K562 (cell line): ENCODE measurements around the gene MCCD1. TPM values are rescaled to one million over a fixed set of nuclear protein-coding genes. Genes with fewer than 3 reads are reported as not detected.
A peak's percentile ranks its signal among the peaks of the same experiment; 100 is the strongest.

Experiments used
- ARID2 ChIP-seq: fragments of 450-650 bp; IDR thresholded peaks from 2 replicates; pipeline ENCODE4 v1.6.1; 2017; ENCODE audit warnings: antibody characterized with exemption, mild to moderate bottlenecking
- BCL6 ChIP-seq: fragments of 250-450 bp; sonication (Bioruptor Pico); IDR thresholded peaks from 2 replicates; pipeline ENCODE4 v1.4.0; 2020
- BCOR ChIP-seq: fragments of 450-650 bp; IDR thresholded peaks from 2 replicates; pipeline ENCODE4 v1.6.1; 2016
- CBX1 ChIP-seq: sonication (generic); IDR thresholded peaks from 2 replicates; pipeline ENCODE4 v1.6.1; 2016; ENCODE audit warnings: antibody characterized with exemption, low read depth, mild to moderate bottlenecking
- DACH1 ChIP-seq: fragments of 450-650 bp; IDR thresholded peaks from 2 replicates; pipeline ENCODE4 v1.6.1; 2018; ENCODE audit not compliant: partially characterized antibody
- E2F5 ChIP-seq: sonication (generic); formaldehyde crosslinking; IDR thresholded peaks from 2 replicates; pipeline ENCODE4 v1.8.0; 2022; ENCODE audit warnings: mild to moderate bottlenecking, missing genetic modification reagents
- ETV6 ChIP-seq, 3 experiments: fragments of 150-350 bp in 1 of 3; sonication (generic) in 1 of 3; formaldehyde crosslinking in 1 of 3; IDR thresholded peaks; 2 replicates each; pipeline versions ENCODE4 v1.6.1 to v1.8.0; 2014 to 2022; ENCODE audit warnings: borderline replicate concordance in 2 of 3, low read depth in 2 of 3, antibody characterized with exemption in 1 of 3, low read length in 1 of 3, mild to moderate bottlenecking in 1 of 3, missing genetic modification reagents in 1 of 3
- HDAC8 ChIP-seq: fragments of 450-650 bp; IDR thresholded peaks from 2 replicates; pipeline ENCODE4 v1.6.1; 2016; ENCODE audit warnings: mild to moderate bottlenecking, missing genetic modification characterization, moderate library complexity, missing compliant biosample characterization
- HNRNPUL1 ChIP-seq: fragments of 200-400 bp; formaldehyde crosslinking; IDR thresholded peaks from 2 replicates; pipeline ENCODE4 v1.6.1; 2017; ENCODE audit warnings: low read length
- ILK ChIP-seq: fragments of 450-650 bp; IDR thresholded peaks from 2 replicates; pipeline ENCODE4 v1.6.1; 2016; ENCODE audit warnings: missing genetic modification characterization, low read depth, mild to moderate bottlenecking, missing compliant biosample characterization, moderate library complexity, borderline replicate concordance
- KLF10 ChIP-seq: fragments of 250-450 bp; sonication (Bioruptor Pico); IDR thresholded peaks from 2 replicates; pipeline ENCODE4 v1.6.1; 2021; ENCODE audit warnings: matching md5 sums
- MTA2 ChIP-seq: fragments of 450-650 bp; IDR thresholded peaks from 2 replicates; pipeline ENCODE4 v1.6.1; 2016; ENCODE audit warnings: low read depth
- MXI1 ChIP-seq: IDR thresholded peaks from 2 replicates; pipeline ENCODE4 v1.6.1; 2011; ENCODE audit warnings: low read depth, mild to moderate bottlenecking, improper control_type of control experiment, low read length
- NCOA4 ChIP-seq: fragments of 450-650 bp; IDR thresholded peaks from 2 replicates; pipeline ENCODE4 v1.6.1; 2018; ENCODE audit warnings: mild to moderate bottlenecking; ENCODE audit not compliant: partially characterized antibody
- NR1H2 ChIP-seq: sonication (generic); formaldehyde crosslinking; IDR thresholded peaks from 2 replicates; pipeline ENCODE4 v1.4.0; 2020; ENCODE audit warnings: mild to moderate bottlenecking, missing genetic modification reagents
- RAD21 ChIP-seq, 2 experiments: fragments of 250-450 bp in 1 of 2; fragments of 450-650 bp in 1 of 2; sonication (Bioruptor Pico) in 1 of 2; formaldehyde crosslinking in 1 of 2; IDR thresholded peaks in 1 of 2; conservative IDR thresholded peaks in 1 of 2; 2 replicates each; pipeline versions ENCODE4 v1.4.0 to v1.8.0; 2020 to 2022; ENCODE audit warnings: mild to moderate bottlenecking in 2 of 2, moderate library complexity in 1 of 2
- SIX5 ChIP-seq, 2 experiments: IDR thresholded peaks; 2 replicates each; pipeline ENCODE4 v1.6.1; 2011; ENCODE audit warnings: low read length in 2 of 2, borderline replicate concordance in 1 of 2, low read depth in 1 of 2, mild to moderate bottlenecking in 1 of 2, moderate library complexity in 1 of 2; ENCODE audit not compliant: insufficient read depth in 1 of 2
- TARDBP ChIP-seq: fragments of 450-650 bp; IDR thresholded peaks from 2 replicates; pipeline ENCODE4 v1.6.1; 2016
- TFAM ChIP-seq: fragments of 250-450 bp; sonication (Bioruptor Pico); conservative IDR thresholded peaks from 2 replicates; pipeline ENCODE4 v1.5.0; 2021; ENCODE audit warnings: mild to moderate bottlenecking, moderate library complexity
- THRA ChIP-seq: fragments of 450-650 bp; IDR thresholded peaks from 2 replicates; pipeline ENCODE4 v1.6.1; 2017; ENCODE audit warnings: mild to moderate bottlenecking, moderate library complexity
- TSC22D4 ChIP-seq: fragments of 450-650 bp; IDR thresholded peaks from 2 replicates; pipeline ENCODE4 v1.6.1; 2016; ENCODE audit warnings: missing genetic modification characterization, missing biosample characterization, control low read depth
- XRCC5 ChIP-seq: fragments of 200-400 bp; formaldehyde crosslinking; IDR thresholded peaks from 2 replicates; pipeline ENCODE4 v1.6.1; 2017; ENCODE audit warnings: low read depth, mild to moderate bottlenecking, low read length
- ZC3H4 ChIP-seq: sonication (generic); formaldehyde crosslinking; IDR thresholded peaks from 2 replicates; pipeline ENCODE4 v1.9.0; 2021; ENCODE audit warnings: missing genetic modification reagents, borderline replicate concordance
- ZNF212 ChIP-seq: fragments of 450-650 bp; formaldehyde crosslinking; IDR thresholded peaks from 2 replicates; pipeline ENCODE4 v1.4.0; 2020; ENCODE audit warnings: mild to moderate bottlenecking
- ZNF224 ChIP-seq: sonication (generic); formaldehyde crosslinking; IDR thresholded peaks from 2 replicates; pipeline ENCODE4 v1.8.0; 2022; ENCODE audit warnings: mild to moderate bottlenecking, missing genetic modification reagents
- ZNF263 ChIP-seq: sonication (generic); formaldehyde crosslinking; IDR thresholded peaks from 2 replicates; pipeline ENCODE4 v1.8.0; 2022; ENCODE audit warnings: mild to moderate bottlenecking, missing genetic modification reagents, borderline replicate concordance
- ZNF398 ChIP-seq: fragments of 250-450 bp; sonication (Bioruptor Pico); IDR thresholded peaks from 2 replicates; pipeline ENCODE4 v1.8.0; 2021; ENCODE audit warnings: moderate library complexity, mild to moderate bottlenecking, inconsistent platforms
- ZNF778 ChIP-seq: fragments of 450-650 bp; formaldehyde crosslinking; IDR thresholded peaks from 2 replicates; pipeline ENCODE4 v1.4.0; 2020; ENCODE audit warnings: mild to moderate bottlenecking, moderate library complexity
- polyA plus RNA-seq, 8 experiments: library from polyadenylated mRNA; depleted of rRNA in 4 of 8; stranded (reverse) in 5 of 8; unstranded in 3 of 8; fragments of >200 nt; fragmentation: Nextera tagmentation in 2 of 8; fragmentation: Illumina TruSeq in 1 of 8; extraction: Ambion mirVana in 2 of 8; extraction: Trizol in 1 of 8; gene quantifications; 2 replicates each; pipeline versions ENCODE4 v1.2.1 to v1.2.3, GENCODE V29; 2011 to 2014; ENCODE audit warnings: inconsistent platforms in 1 of 8, missing spikeins in 1 of 8
- total RNA-seq, 7 experiments: library from RNA; depleted of rRNA in 6 of 7; stranded (reverse); fragments of >200 nt in 6 of 7; fragmentation: Illumina TruSeq in 2 of 7; extraction: Trizol in 2 of 7; gene quantifications; 2 replicates each; pipeline versions ENCODE4 v1.2.1 to v1.2.3, GENCODE V29; 2011 to 2021; ENCODE audit warnings: low replicate concordance in 1 of 7

Gene MCCD1
- total and polyA plus RNA-seq, 9 of the 15 experiments (the other 6 are each of a cell fraction or from before 2014, with no cell fraction given) = not detected

GRCh38 chr6:31546339-31546957 lies 17.7 kb downstream of the MCCD1 start, which contains the start of gene ATP6V1G2 (continued):
- TF ChIP-seq MTA2 = no peak
- no peak for TF ChIP-seq HNRNPUL1
- TF ChIP-seq KLF10 = no peak
- no peak for TF ChIP-seq ZNF224 (CRISPR knock-in tag)
- TF ChIP-seq ETV6 (IDR thresholded peaks at IDR 0.05; ENCODE audit: borderline replicate concordance in 1 of 2, low read depth in 2 of 2, low read length in 1 of 2) = no peak
- TF ChIP-seq ETV6 (CRISPR knock-in tag; IDR thresholded peaks at IDR 0.05; ENCODE audit: borderline replicate concordance) = no peak
- no peak for TF ChIP-seq E2F5 (CRISPR knock-in tag)
- TF ChIP-seq ZNF778 (CRISPR knock-in tag) = no peak
- no peak for TF ChIP-seq BCOR
- TF ChIP-seq HDAC8 (tag) = no peak
- no peak for TF ChIP-seq XRCC5
- TF ChIP-seq ILK (tag) = no peak
- TF ChIP-seq CBX1 = no peak
- TF ChIP-seq BCL6 (CRISPR knock-in tag) = no peak
- TF ChIP-seq SIX5 (IDR thresholded peaks at IDR 0.05; ENCODE audit: borderline replicate concordance in 1 of 2, insufficient read depth in 1 of 2, low read depth in 1 of 2, low read length in 2 of 2) = no peak
- no peak for TF ChIP-seq ZNF398 (CRISPR knock-in tag)
- TF ChIP-seq TFAM (CRISPR knock-in tag) = no peak
- peak; percentile 92 for TF ChIP-seq TARDBP
- TF ChIP-seq TSC22D4 = no peak
- TF ChIP-seq THRA = no peak
- TF ChIP-seq MXI1 = no peak
- no peak for TF ChIP-seq NCOA4
- TF ChIP-seq ARID2 = peak; percentile 84
- TF ChIP-seq RAD21 (CRISPR knock-in tag; conservative IDR thresholded peaks at IDR 0.05 in 1 of 2, IDR thresholded peaks at IDR 0.05 in 1 of 2) = peak; percentile 99 to 100
- no peak for TF ChIP-seq ZC3H4
- no peak for TF ChIP-seq NR1H2 (CRISPR knock-in tag)
- TF ChIP-seq ZNF263 (CRISPR knock-in tag) = peak; percentile 96
- TF ChIP-seq DACH1 = no peak
- no peak for TF ChIP-seq ZNF212
